Caco-2 (cell line): ENCODE data around the gene NLGN1. TPM values are rescaled to one million over a fixed set of nuclear protein-coding genes. Genes with fewer than 3 reads are reported as not detected.

Experiments
- BruUV-seq: library from RNA; stranded (reverse); fragments of 400-500 nt; replicated peaks from 2 replicates; lab custom pipeline; 2021; lab: Mats Ljungman, UMichigan
- CTCF ChIA-PET: fragments of 300-600 bp; sonication (Branson Sonifier 250); formaldehyde crosslinking; loops from one replicate; lab custom pipeline; 2022; ENCODE audit warnings: antibody characterized with exemption; lab: Charles Lee
- POLR2A ChIA-PET: fragments of 300-600 bp; sonication (Branson Sonifier 250); formaldehyde crosslinking; loops from one replicate; lab custom pipeline; 2022; ENCODE audit warnings: antibody characterized with exemption; lab: Charles Lee
- DNase-seq, 2 experiments: peaks; one replicate each; pipeline versions ENCODE4 v3.0.0 to v3.0.0-alpha.2; 2020 to 2022
- H3K27me3 ChIP-seq: replicated peaks from 2 replicates; pipeline ENCODE4 v1.6.0; 2011; ENCODE audit warnings: low read length; ENCODE audit not compliant: control insufficient read depth, insufficient read depth
- H3K36me3 ChIP-seq: 2 replicates; pipeline ENCODE4 v1.5.1; 2011; ENCODE audit warnings: low read length; ENCODE audit not compliant: control insufficient read depth, insufficient read depth
- H3K4me1 ChIP-seq: fragments of 250-450 bp; sonication (Bioruptor Pico); 2 replicates; pipeline ENCODE4 v1.5.1; 2020; ENCODE audit warnings: mild to moderate bottlenecking
- H3K4me3 ChIP-seq: 2 replicates; pipeline ENCODE4 v1.5.1; 2011; ENCODE audit warnings: low read depth, mild to moderate bottlenecking, control low read depth, low read length
- H3K9me3 ChIP-seq: fragments of 250-450 bp; sonication (Bioruptor Pico); 2 replicates; pipeline ENCODE4 v1.5.1; 2020; ENCODE audit warnings: mild to moderate bottlenecking, moderate library complexity
- H3K27ac Mint-ChIP-seq: one replicate; pipeline ENCODE4 v1.8.0; 2022; ENCODE audit warnings: mixed read lengths; ENCODE audit not compliant: unreplicated experiment
- H3K27me3 Mint-ChIP-seq: one replicate; pipeline ENCODE4 v1.8.0; 2022; ENCODE audit warnings: mixed read lengths; ENCODE audit not compliant: insufficient read depth, unreplicated experiment
- H3K36me3 Mint-ChIP-seq: one replicate; pipeline ENCODE4 v1.8.0; 2022; ENCODE audit warnings: mild to moderate bottlenecking, mixed read lengths; ENCODE audit not compliant: insufficient read depth, unreplicated experiment
- H3K4me1 Mint-ChIP-seq: one replicate; pipeline ENCODE4 v1.8.0; 2022; ENCODE audit warnings: low read depth, mixed read lengths; ENCODE audit not compliant: unreplicated experiment
- H3K4me3 Mint-ChIP-seq: one replicate; pipeline ENCODE4 v1.8.0; 2022; ENCODE audit warnings: mild to moderate bottlenecking, moderate library complexity, mixed read lengths; ENCODE audit not compliant: unreplicated experiment
- H3K9me3 Mint-ChIP-seq: one replicate; pipeline ENCODE4 v1.8.0; 2022; ENCODE audit warnings: mixed read lengths; ENCODE audit not compliant: unreplicated experiment
- CTCF ChIP-seq, 2 experiments: fragments of 200-600 bp in 1 of 2; IDR thresholded peaks; 1 replicate in 1 of 2; 2 replicates in 1 of 2; pipeline versions ENCODE4 v1.5.1 to v1.8.0; 2011 to 2022; ENCODE audit warnings: antibody characterized with exemption in 1 of 2, control low read depth in 1 of 2, inconsistent platforms in 1 of 2, low read depth in 1 of 2, low read length in 1 of 2, mild to moderate bottlenecking in 1 of 2, moderate library complexity in 1 of 2; ENCODE audit not compliant: insufficient read depth in 1 of 2, severe bottlenecking in 1 of 2, unreplicated experiment in 1 of 2
- intact Hi-C: fragments of 100-400 bp; cut with micrococcal nuclease; formaldehyde crosslinking; loops from one replicate; pipeline ENCODE4 v1.10.0; 2022; ENCODE audit not compliant: unreplicated experiment
- total RNA-seq: library from RNA; stranded (reverse); gene quantifications from 2 replicates; pipeline ENCODE4 v1.2.3, GENCODE V29; 2022

NLGN1 gene
- total RNA-seq, 1 experiment from 2014 or later, result not detected

- no TSS peak for BruUV-seq
Measured at GRCh38 chr3:173826416-173826815, 428.9 kb downstream of the NLGN1 start.

GRCh38 chr3:173826901-173827609 lies 429.5 kb downstream of the NLGN1 start:
- Mint-ChIP-seq H3K27ac (no peak overlapping the region), H3K4me3 (no peak overlapping the region), H3K36me3 (no peaks in the 10 kb centered on the region), H3K4me1 (no peaks in the 10 kb centered on the region), H3K9me3 (no peaks in the 10 kb centered on the region), H3K27me3 (peaks cover 2% of the 10 kb centered on the region)
- intact Hi-C loops, result no loop called here
- no peaks in the 10 kb centered on the region for H3K4me1 ChIP-seq
- no peak overlapping the region for H3K4me3 ChIP-seq
- CTCF ChIA-PET, result no interaction called here
- H3K27me3 ChIP-seq, result no peaks in the 10 kb centered on the region
- BruUV-seq, result no TSS peak
- no peaks in the 10 kb centered on the region for H3K36me3 ChIP-seq
- DNase-seq, result no peak
- H3K9me3 ChIP-seq, result no peaks in the 10 kb centered on the region
- POLR2A ChIA-PET, result no interaction called here
- no peak for TF ChIP-seq CTCF (IDR thresholded peaks at IDR 0.05; ENCODE audit: insufficient read depth in 1 of 2, low read depth in 1 of 2, low read length in 1 of 2, severe bottlenecking in 1 of 2, unreplicated experiment in 1 of 2)

More at GRCh38 chr3:173826416-173826815, 428.9 kb downstream of the NLGN1 start:
- POLR2A ChIA-PET, result no interaction called here
- H3K4me3 ChIP-seq, result no peak overlapping the region
- no peak overlapping the region for H3K27ac Mint-ChIP-seq
- TF ChIP-seq CTCF (IDR thresholded peaks at IDR 0.05; ENCODE audit: insufficient read depth in 1 of 2, low read depth in 1 of 2, low read length in 1 of 2, severe bottlenecking in 1 of 2, unreplicated experiment in 1 of 2), result no peak
- DNase-seq, result no peak
- no peaks in the 10 kb centered on the region for H3K9me3 ChIP-seq
- H3K27me3 Mint-ChIP-seq, result peaks cover 2% of the 10 kb centered on the region
- CTCF ChIA-PET, result no interaction called here
- H3K4me3 Mint-ChIP-seq, result no peak overlapping the region
- intact Hi-C loops, result no loop called here
- no peaks in the 10 kb centered on the region for H3K4me1 Mint-ChIP-seq
- no peaks in the 10 kb centered on the region for H3K36me3 ChIP-seq
- no peaks in the 10 kb centered on the region for H3K36me3 Mint-ChIP-seq
- no peaks in the 10 kb centered on the region for H3K27me3 ChIP-seq
- H3K4me1 ChIP-seq, result no peaks in the 10 kb centered on the region
- H3K9me3 Mint-ChIP-seq, result no peaks in the 10 kb centered on the region

- Mint-ChIP-seq H3K4me1 (no peaks in the 10 kb centered on the region), H3K27ac (no peak overlapping the region), H3K9me3 (no peaks in the 10 kb centered on the region), H3K27me3 (peaks cover 4% of the 10 kb centered on the region), H3K4me3 (no peak overlapping the region), H3K36me3 (no peaks in the 10 kb centered on the region)
- Histone ChIP-seq H3K4me3 (no peak overlapping the region), H3K36me3 (no peaks in the 10 kb centered on the region), H3K4me1 (no peaks in the 10 kb centered on the region), H3K27me3 (no peaks in the 10 kb centered on the region), H3K9me3 (no peaks in the 10 kb centered on the region)
- BruUV-seq, result no TSS peak
- DNase-seq, result no peak
- intact Hi-C loops, result no loop called here
- no peak for TF ChIP-seq CTCF (IDR thresholded peaks at IDR 0.05; ENCODE audit: insufficient read depth in 1 of 2, low read depth in 1 of 2, low read length in 1 of 2, severe bottlenecking in 1 of 2, unreplicated experiment in 1 of 2)
- POLR2A ChIA-PET, result no interaction called here
- CTCF ChIA-PET, result no interaction called here
Measured at GRCh38 chr3:173838644-173839043, 441.1 kb downstream of the NLGN1 start.
